NCI-H82 treated with DMSO at 0.1 percent for 48 hours (cell line): ENCODE data around the gene IL4I1.

ENCODE experiments used
- DNase-seq: peaks from one replicate; lab custom pipeline; 2025; ENCODE audit not compliant: unreplicated experiment; lab: John Stamatoyannopoulos, UW

IL4I1 gene

DNA sequence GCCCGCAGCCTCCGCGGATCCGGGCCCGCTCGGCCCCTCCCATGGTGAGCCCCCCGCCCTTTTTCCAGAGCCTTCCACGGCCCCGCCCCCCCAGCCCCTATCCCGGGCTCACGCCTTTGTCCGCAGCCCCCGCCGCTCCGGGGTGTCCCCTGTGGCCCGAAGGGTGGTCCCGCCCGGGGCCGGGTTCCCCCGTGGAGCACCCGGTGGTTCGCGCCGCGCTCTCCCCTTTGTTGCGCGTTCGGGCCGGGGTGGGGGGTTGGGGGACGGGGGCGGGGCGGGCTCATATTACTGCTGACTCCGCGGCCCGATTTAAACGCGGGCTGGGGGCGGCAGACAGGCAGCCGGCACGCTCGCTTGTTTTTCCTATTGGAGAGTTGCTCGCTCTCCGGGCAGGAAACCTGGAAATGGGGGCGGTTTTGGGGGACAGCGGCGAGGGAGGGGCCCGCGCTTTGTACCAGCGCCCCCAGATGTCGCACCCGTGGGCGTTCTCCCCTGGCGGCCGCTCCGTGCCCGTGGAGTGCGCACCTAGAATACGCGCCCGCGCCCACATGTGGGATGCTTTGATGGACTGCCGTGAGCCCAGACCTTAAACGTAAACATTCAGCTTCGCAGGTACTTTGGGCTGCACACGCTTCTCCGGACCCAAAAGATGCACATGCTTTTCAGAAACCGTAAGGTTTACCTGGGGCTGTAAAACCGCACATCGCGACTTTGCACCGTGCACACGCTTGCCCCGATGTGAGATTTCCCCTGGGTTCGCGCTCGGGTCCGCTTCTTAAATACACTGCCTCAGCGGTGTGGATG lies 45.0 kb downstream of the IL4I1 start:
- peak; percentile 10 for DNase-seq

DNA sequence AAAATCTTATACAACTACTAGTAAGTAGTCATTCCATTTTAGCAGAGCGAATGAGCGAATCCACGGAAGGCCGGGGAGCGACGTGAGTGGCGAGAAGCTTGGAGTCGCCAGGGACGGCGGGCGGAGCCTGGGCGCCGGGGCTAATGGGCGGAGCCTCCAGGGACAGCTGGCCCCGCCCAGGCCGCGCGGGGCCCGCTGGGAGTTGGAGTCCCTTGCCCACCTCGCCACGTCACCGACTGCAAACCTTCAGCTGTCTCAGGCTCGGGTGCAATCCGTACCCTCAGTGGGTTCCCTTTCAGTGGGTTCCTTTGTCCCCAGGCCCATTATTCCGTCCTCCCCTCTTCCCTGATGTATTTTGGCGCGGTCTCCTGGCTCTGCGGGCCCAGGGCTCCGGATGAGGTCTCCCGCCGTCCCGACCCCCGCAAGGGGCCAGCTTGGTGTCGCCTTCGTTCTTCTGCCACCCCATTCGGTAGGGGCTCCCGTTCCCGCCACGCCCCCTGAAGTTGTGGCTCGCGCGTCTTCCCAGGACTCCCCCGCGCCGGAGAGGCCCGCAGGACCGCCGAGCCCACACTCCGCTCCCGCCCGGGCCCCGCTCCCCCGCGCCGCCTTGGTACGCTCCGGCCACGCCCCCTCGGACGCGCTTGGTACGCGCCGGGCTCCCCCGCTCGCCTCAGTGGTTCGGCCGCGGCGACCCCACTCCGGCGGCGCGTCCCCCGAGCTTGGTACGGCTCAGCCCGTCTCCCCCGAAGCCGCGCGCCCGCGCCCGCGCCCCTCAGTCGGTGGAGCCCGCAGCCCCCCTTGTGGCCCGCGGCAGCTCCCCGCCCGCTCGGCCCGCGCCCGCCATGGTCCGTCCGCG lies 46.0 kb downstream of the IL4I1 start, which contains the start of gene PTOV1:
Gene PTOV1 (plus strand): TSS at position 673 of the 856 bp plus-strand sequence.
- peak; percentile 80 for DNase-seq

DNA sequence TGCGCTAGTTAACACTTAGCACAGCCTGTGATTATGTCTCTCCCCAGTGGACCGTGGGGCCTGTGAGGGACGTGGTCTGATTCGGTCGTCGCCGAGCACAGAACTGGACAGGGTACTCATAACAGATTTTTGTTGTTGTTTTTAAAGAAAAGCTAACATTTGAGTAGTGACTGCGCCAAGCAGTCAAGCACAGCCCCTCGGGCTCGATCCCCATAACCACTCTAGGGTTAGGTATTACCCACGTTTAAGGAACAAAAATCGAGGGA lies 46.5 kb downstream of the IL4I1 start:
- no peak for DNase-seq

DNA sequence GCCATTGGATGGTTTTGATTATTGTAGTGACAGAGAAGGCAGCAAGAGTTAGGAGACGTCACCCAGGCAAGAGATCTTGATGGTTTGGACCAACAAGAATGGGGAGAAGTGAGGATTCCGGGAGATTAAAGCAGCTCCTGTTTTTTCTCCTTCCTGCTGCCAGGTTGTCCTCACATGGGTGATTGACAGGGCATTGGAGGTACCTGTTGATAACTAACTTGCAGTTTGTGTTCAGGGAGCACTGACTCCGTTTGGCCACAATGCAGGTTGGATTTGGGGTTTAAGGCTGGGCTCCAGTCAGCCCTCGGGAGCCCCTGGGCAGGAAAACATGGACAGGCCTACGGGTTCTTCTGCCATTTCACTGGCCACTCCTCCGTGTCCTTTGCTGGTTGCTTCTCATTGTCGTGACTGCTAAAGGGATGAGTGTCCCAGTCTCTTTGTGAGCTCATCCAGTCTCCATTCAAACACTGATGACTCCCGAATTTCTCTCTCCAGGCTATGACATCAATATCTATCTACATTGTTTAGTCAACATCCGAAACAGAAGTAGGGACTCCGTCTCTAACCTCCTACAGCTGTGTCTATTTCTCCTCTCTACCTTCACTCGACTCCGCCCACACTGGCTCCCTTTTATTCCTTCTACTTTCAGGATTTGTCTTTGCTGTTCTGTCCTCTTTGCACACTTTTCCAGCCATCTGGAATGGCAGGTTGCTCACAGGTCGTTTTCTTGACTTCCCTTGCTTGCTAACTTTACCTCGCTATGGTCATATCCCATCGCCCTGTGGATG lies 47.1 kb downstream of the IL4I1 start:
- no peak for DNase-seq

DNA sequence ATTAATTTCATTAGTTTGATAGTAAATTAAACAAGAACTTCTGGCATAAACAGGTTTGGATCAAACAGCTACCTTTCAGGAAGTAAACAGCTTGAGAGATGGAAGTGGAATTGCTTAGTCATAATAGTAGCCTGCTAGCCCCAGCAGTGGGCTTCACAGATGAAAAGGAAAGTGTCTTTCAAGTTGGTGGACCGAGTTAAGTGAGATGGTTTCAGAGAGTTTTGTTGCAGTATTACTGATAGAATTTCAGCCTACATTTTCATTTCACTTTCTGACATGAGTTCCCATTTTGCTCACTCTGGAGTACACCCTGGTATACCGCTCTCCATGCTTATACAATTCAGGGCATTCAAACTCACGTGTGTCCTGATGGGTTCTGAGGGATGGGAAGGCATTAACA lies 47.7 kb downstream of the IL4I1 start:
- DNase-seq = no peak

DNA sequence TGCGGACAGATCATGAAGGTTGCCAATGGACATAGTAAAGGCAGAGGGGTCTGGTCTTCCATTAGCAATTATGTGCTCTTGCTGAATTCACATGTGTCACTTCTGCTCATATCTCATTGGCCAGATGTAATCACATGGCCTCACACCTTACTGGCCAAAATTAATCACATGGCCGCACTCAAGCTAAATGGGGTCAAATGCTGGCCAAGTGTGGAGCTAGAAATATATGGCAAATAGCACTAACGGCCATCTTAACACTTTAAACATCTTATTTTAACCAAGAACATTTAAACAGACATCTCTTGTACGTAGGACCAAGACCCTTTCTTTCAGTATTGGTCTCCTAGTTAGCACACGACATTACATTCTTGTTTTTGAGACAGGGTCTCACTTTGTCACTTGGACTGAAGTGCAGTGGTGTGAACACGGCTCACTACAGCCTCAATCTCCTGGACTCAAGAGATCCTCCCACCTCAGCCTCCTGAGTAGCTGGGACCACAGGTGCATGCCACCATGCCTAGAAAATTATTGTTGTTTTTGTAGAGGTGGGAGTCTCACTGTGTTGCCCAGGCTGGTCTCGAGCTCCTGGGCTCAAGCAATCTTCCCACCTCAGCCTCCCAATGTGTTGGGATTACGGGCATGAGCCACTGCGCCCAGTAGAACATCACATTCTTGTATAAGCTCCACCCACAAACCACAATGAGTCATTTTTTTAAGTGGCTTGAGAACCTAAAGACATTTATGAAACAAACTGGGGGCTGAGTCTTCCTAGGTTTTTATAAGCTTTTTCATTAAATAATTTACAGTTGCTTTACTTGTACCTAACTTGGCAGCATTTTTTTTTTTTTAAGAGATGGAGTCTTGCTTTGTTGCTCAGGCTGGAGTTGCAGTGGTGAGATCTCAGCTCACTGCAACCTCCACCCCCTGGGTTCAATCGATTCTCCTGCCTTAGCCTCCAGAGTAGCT lies 48.7 kb downstream of the IL4I1 start:
- DNase-seq = no peak

DNA sequence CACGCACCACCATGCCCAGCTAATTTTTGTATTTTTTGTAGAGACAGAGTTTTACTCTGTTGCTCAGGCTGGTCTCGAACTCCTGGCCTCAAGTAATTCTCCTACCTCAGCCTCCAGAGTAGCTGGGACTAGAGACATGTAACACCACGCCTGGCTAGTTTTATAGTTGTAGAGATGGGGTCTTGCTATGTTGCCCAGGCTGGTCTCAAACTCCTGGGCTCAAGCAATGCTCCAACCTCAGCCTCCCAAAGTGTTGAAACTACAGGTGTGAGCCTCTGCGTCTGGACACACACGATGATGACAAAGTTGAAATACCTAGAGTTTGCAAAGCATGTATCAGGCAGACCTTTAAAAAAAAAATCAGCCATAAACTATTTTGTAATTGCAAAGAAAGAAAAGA lies 50.3 kb downstream of the IL4I1 start:
- DNase-seq = no peak

DNA sequence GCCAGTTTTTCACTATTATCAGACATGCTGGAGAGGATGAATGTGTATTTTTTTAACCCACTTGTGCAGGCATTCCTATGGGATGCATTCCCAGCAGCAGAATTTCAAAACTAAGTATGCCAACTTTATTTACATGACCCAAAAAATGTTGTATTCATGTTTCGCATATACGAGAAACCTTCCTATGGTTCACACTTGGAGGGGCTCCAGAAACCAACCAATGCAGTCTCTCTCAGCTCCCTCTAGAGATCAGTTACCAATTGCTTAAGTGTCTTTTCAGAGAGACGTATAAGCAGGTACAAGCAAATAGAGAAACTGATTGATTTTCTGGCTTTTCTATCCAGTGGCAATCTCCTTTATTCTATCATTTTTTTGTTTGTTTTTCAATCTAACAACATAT lies 51.3 kb downstream of the IL4I1 start:
- no peak for DNase-seq

DNA sequence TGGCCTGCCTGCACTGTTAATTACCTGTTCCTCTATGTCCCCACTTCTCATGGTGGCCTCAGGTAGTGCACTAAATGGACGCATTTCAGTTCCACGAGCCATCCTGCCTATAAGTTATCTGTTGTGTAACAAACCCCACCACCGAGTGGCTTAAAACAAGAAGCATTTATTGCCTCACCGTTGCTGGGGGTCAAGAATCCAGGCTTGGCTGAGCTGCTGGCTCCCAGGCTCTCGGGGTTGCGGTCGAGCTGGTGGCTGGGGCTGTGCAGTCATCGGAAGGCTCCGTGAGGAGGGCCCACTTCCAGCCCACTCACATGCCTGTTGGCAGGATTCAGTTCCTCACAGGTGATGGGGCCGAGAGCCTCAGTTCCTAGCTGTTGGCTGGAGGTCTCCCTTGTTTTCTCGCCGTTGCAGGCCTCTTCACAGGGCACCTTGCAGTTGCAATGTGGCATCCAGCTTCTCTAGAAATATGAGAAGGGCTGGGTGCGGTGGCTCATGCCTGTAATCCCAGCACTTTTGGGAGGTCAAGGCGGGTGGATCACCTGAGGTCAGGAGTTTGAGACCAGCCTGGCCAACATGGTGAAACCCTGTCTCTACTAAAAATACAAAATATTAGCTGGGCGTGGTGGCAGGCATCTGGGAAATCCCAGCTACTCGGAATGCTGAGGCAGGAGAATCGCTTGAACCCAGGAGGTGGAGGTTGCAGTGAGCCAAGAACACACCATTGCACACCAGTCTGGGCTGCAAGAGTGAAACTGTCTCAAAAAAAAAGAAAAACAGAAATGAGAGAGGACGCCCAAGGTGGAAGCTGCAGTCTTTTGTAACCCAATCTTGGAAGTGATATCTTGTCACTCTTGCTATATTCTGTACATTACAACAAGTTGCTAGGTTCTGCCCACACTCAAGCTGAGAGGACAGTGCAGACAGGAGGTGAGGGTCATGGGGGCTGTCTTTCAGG lies 52.3 kb downstream of the IL4I1 start:
- DNase-seq = no peak

DNA sequence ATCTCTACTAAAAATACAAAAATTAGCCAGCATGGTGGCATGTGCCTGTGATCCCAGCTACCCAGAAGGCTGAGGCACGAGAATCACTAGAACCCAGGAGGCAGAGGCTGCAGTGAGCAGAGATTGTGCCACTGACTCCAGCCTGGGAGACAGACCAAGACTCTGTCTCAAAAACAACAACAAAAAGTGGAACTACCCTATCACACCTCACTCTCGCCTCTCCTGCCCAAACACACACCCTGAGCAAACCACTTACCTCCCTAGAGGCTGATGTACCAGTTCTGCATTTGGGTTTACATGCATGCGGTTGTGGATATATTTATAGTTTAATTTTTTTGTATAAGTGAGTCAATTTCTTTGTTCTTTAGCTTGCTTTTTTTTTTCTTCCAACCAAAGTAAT lies 53.4 kb downstream of the IL4I1 start:
- no peak for DNase-seq

DNA sequence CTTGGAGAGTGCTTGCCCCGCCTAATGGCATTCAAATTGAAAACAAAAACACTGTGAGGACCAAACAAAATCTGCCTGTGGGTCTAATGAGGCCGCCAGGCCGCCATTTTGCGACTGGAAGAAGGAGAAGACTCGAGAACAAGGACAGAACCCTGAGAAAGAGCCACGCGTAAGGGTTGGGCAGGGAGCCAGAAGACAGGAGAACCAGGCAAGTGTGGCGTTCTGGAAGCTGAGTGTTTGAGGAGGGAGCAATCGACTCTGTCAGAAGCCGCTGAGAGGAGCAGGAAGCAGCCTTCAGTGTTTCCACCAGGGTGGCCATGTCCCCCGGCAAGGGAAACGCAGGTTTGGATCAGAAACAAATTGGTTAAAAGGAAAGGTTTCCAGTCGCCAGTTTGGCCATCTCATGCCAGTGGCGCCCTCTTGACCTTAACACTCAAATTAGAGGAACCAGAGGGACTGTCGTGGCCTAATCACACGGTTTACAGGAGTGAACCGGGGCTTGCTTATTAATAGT lies 55.9 kb downstream of the IL4I1 start:
- DNase-seq = no peak

DNA sequence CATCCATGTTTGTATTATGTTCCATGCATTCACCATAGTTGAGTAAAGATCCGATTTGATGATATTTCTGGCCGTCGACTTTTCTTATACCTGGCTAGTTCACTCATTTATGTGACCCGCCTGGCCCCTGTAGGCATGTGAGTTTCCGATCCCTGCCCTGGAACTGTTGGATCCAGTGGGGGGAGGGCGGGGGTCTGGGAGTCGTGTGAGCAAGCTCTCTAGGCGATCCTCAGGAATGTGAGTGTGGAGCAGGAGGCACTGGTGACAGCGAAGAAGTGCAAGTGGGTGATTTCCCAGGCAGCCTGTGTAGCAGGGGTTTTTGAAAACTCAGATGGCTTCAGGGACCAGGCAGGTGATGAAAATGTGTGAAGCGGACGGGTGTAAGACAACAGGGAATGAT lies 56.4 kb downstream of the IL4I1 start:
- no peak for DNase-seq

DNA sequence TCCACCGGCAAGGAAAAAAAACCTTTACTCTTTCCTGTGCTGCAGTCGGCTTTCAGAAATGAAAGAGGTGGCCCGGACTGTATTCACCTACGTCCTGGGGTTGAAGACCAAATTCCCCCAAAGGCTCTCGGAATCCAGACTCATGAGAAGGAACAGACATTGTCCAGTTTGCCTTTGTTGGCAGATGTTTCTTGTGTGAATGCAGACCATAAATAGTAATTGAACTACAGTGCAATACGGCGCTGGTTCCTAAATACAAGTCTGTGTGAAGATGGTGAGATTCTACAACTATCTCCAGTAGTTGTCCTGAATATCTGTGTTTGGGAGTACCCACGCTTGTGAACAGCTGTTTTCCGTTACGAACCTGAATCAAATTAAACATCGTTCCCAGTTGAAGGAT lies 57.0 kb downstream of the IL4I1 start:
- no peak for DNase-seq
